Loucy (cell line): ENCODE measurements around the gene TXNDC11.

ENCODE experiments used
- EZH2phosphoT487 ChIP-seq: fragments of 200-600 bp; IDR thresholded peaks from 2 replicates; pipeline ENCODE4 v1.6.1; 2018; ENCODE audit warnings: antibody characterized with exemption, mild to moderate bottlenecking, moderate library complexity, borderline replicate concordance
- TF ChIP-seq, protein P1 (sequence below): fragments of 200-600 bp; sonication (generic); conservative IDR thresholded peaks from 2 replicates; pipeline ENCODE4 v1.5.1; 2014; ENCODE audit warnings: mild to moderate bottlenecking, antibody characterized with exemption, low read length

DNA sequence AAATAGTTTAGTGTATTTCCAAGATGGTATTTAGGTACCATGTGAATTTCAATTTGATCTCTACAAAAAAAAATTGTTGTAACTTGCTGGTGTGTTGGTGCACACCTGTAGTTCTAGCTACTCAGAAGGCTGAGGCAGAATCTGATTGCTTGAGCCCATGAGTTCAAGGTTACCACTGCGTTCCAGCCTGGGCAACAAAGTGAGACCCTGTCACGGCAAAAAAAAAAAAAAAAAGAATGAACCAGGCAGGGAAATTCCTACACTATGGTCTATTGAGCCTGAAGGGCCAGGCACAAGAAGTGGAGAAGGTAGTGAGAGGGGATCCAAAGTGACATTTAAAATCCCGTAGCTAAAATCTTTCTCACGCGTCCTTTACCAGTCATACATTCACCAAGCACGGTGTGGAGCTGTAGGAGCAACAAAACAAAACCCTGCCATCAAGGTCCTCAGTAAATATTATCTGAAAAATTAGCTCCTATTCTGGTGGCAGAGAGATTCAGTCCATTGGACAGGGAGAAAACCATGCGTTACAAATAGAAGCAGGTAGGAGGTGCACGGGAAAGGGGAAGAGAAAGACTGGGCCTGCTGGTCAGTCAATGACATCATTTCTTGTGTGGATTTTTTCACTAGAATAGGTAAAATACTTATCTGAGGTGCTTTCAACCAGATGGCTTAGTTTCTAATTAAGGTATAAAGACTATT lies 27.3 kb downstream of the TXNDC11 start:
- TF ChIP-seq, protein P1, sequence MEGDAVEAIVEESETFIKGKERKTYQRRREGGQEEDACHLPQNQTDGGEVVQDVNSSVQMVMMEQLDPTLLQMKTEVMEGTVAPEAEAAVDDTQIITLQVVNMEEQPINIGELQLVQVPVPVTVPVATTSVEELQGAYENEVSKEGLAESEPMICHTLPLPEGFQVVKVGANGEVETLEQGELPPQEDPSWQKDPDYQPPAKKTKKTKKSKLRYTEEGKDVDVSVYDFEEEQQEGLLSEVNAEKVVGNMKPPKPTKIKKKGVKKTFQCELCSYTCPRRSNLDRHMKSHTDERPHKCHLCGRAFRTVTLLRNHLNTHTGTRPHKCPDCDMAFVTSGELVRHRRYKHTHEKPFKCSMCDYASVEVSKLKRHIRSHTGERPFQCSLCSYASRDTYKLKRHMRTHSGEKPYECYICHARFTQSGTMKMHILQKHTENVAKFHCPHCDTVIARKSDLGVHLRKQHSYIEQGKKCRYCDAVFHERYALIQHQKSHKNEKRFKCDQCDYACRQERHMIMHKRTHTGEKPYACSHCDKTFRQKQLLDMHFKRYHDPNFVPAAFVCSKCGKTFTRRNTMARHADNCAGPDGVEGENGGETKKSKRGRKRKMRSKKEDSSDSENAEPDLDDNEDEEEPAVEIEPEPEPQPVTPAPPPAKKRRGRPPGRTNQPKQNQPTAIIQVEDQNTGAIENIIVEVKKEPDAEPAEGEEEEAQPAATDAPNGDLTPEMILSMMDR = no peak
- no peak for TF ChIP-seq EZH2phosphoT487
